Neural cell (in vitro differentiated cells): Measurements from ENCODE around the gene LRMDA. TPM values are rescaled to one million over a fixed set of nuclear protein-coding genes. Genes with fewer than 3 reads are reported as not detected.

Experiments used
- H2AFZ ChIP-seq: fragments of 200-600, 300-800 bp; sonication (generic), shearing (Covaris generic); 2 replicates; pipeline ENCODE4 v1.6.0; 2014; ENCODE audit warnings: low read depth, mild to moderate bottlenecking, antibody characterized with exemption, low read length, moderate library complexity
- H3F3A ChIP-seq: fragments of 200-600 bp; shearing (Covaris generic); 2 replicates; pipeline ENCODE4 v1.6.1; 2016; ENCODE audit warnings: mild to moderate bottlenecking, moderate library complexity, mixed read lengths, antibody characterized with exemption, low read length; ENCODE audit not compliant: insufficient read depth, poor library complexity, severe bottlenecking
- H3K27ac ChIP-seq: fragments of 200-600, 300-800 bp; sonication (generic), shearing (Covaris generic); 2 replicates; pipeline ENCODE4 v1.5.1; 2014; ENCODE audit warnings: mild to moderate bottlenecking, low read length, moderate library complexity
- H3K27me3 ChIP-seq: fragments of 300-800, 200-600 bp; sonication (generic), shearing (Covaris generic); 2 replicates; pipeline ENCODE4 v1.6.0; 2014; ENCODE audit warnings: mild to moderate bottlenecking, low read depth, low read length, moderate library complexity; ENCODE audit not compliant: insufficient read depth
- H3K36me3 ChIP-seq: fragments of 300-800, 200-600 bp; sonication (generic), shearing (Covaris generic); 2 replicates; pipeline ENCODE4 v1.5.1; 2014; ENCODE audit warnings: mild to moderate bottlenecking, antibody characterized with exemption, low read length, moderate library complexity; ENCODE audit not compliant: insufficient read depth
- H3K4me2 ChIP-seq: fragments of 300-800, 200-600 bp; sonication (generic), shearing (Covaris generic); 2 replicates; pipeline ENCODE4 v1.6.0; 2014; ENCODE audit warnings: mild to moderate bottlenecking, low read length
- H3K4me3 ChIP-seq: fragments of 300-800, 200-600 bp; sonication (generic), shearing (Covaris generic); 2 replicates; pipeline ENCODE4 v1.5.1; 2014; ENCODE audit warnings: mild to moderate bottlenecking, low read length, moderate library complexity
- H3K79me2 ChIP-seq: fragments of 200-600 bp; shearing (Covaris generic); replicated peaks from 2 replicates; pipeline ENCODE4 v1.6.0; 2014; ENCODE audit warnings: mild to moderate bottlenecking, low read length, moderate library complexity; ENCODE audit not compliant: insufficient read depth
- H3K9ac ChIP-seq: fragments of 300-800, 200-600 bp; sonication (generic), shearing (Covaris generic); 2 replicates; pipeline ENCODE4 v1.6.1; 2016; ENCODE audit warnings: mild to moderate bottlenecking, low read length, mixed read lengths
- H3K9me2 ChIP-seq: fragments of 200-600 bp; shearing (Covaris generic); 2 replicates; pipeline ENCODE4 v1.6.1; 2016; ENCODE audit warnings: mild to moderate bottlenecking, low read length, mixed read lengths; ENCODE audit not compliant: insufficient read depth
- H3K9me3 ChIP-seq: fragments of 200-600, 300-800 bp; sonication (generic), shearing (Covaris generic); 2 replicates; pipeline ENCODE4 v1.6.1; 2016; ENCODE audit warnings: mild to moderate bottlenecking, mixed run types, low read length, moderate library complexity, mixed read lengths
- H4K20me1 ChIP-seq: fragments of 200-600 bp; shearing (Covaris generic); 2 replicates; pipeline ENCODE4 v1.6.1; 2016; ENCODE audit warnings: mild to moderate bottlenecking, mixed run types; ENCODE audit not compliant: insufficient read depth
- CTCF ChIP-seq: fragments of 450-650 bp; IDR thresholded peaks from 2 replicates; pipeline ENCODE4 v1.5.1; 2014; ENCODE audit warnings: antibody characterized with exemption, mild to moderate bottlenecking, moderate library complexity; ENCODE audit not compliant: poor library complexity, severe bottlenecking
- EZH2 ChIP-seq: fragments of 200-600, 300-800 bp; shearing (Covaris generic), sonication (generic); IDR thresholded peaks from 2 replicates; pipeline ENCODE4 v1.6.1; 2014; ENCODE audit warnings: antibody characterized with exemption, low read length, borderline replicate concordance, mild to moderate bottlenecking; ENCODE audit not compliant: insufficient read depth, poor library complexity, severe bottlenecking
- MXI1 ChIP-seq: fragments of 450-650 bp; conservative IDR thresholded peaks from 2 replicates; pipeline ENCODE4 v1.6.1; 2014; ENCODE audit warnings: antibody characterized with exemption, mild to moderate bottlenecking; ENCODE audit not compliant: poor library complexity, severe bottlenecking
- POLR2AphosphoS5 ChIP-seq: IDR thresholded peaks from 2 replicates; pipeline ENCODE4 v1.6.1; 2012
- RAD21 ChIP-seq: fragments of 450-650 bp; conservative IDR thresholded peaks from 2 replicates; pipeline ENCODE4 v1.6.1; 2014; ENCODE audit warnings: antibody characterized with exemption, mild to moderate bottlenecking, moderate library complexity
- REST ChIP-seq: IDR thresholded peaks from 2 replicates; pipeline ENCODE4 v1.6.1; 2012; ENCODE audit warnings: borderline replicate concordance
- SMC3 ChIP-seq: fragments of 450-650 bp; conservative IDR thresholded peaks from 2 replicates; pipeline ENCODE4 v1.6.1; 2014; ENCODE audit warnings: antibody characterized with exemption, mild to moderate bottlenecking, moderate library complexity; ENCODE audit not compliant: poor library complexity
- TAF1 ChIP-seq: IDR thresholded peaks from 2 replicates; pipeline ENCODE4 v1.6.1; 2012; ENCODE audit warnings: low read depth
- polyA plus RNA-seq: library from polyadenylated mRNA; depleted of rRNA; stranded (reverse); fragments of >200 nt; gene quantifications from 2 replicates; pipeline ENCODE4 v1.2.3, GENCODE V29; 2014

The LRMDA gene
- polyA plus RNA-seq, 1 donor from 2014 or later: 5.6 TPM

- H3K9ac ChIP-seq: peak overlapping the region; percentile 100
- peaks cover 8% of the 10 kb centered on the region for H4K20me1 ChIP-seq
- peaks cover 5% of the 10 kb centered on the region for H3F3A ChIP-seq
- peaks cover 67% of the 10 kb centered on the region for H3K79me2 ChIP-seq
- H3K9me2 ChIP-seq: no peaks in the 10 kb centered on the region
- H3K27me3 ChIP-seq: peaks cover 58% of the 10 kb centered on the region
- H3K4me2 ChIP-seq: peak overlapping the region; percentile 90
- no peak overlapping the region for H2AFZ ChIP-seq
- TF ChIP-seq MXI1 (peak; percentile 9), EZH2 (no peak), RAD21 (no peak), POLR2AphosphoS5 (peak; percentile 35), SMC3 (no peak), CTCF (no peak), REST (peak; percentile 28)
- H3K27ac ChIP-seq: peak overlapping the region; percentile 99
- no peaks in the 10 kb centered on the region for H3K9me3 ChIP-seq
- H3K36me3 ChIP-seq: peaks cover 5% of the 10 kb centered on the region
- H3K4me3 ChIP-seq: peak overlapping the region; percentile 94
Measured at GRCh38 chr10:75403939-75404814, 27.2 kb upstream of the LRMDA start.

- TF ChIP-seq POLR2AphosphoS5 (no peak), CTCF (peak; percentile 15), MXI1 (peak; percentile 15), EZH2 (no peak), SMC3 (no peak), REST (peak; percentile 14), RAD21 (no peak), TAF1 (no peak)
- H3F3A ChIP-seq: peaks cover 5% of the 10 kb centered on the region
- H3K9me3 ChIP-seq: no peaks in the 10 kb centered on the region
- H3K9ac ChIP-seq: peak overlapping the region; percentile 100
- no peaks in the 10 kb centered on the region for H3K9me2 ChIP-seq
- H3K4me2 ChIP-seq: peak overlapping the region; percentile 90
- H3K36me3 ChIP-seq: no peaks in the 10 kb centered on the region
- H3K4me3 ChIP-seq: peak overlapping the region; percentile 94
- peaks cover 71% of the 10 kb centered on the region for H3K79me2 ChIP-seq
- H4K20me1 ChIP-seq: peaks cover 4% of the 10 kb centered on the region
- H3K27me3 ChIP-seq: peaks cover 60% of the 10 kb centered on the region
- H2AFZ ChIP-seq: no peak overlapping the region
- peak overlapping the region; percentile 99 for H3K27ac ChIP-seq
Measured at GRCh38 chr10:75404815-75405597, 26.4 kb upstream of the LRMDA start.
